Measurements from ENCODE around the gene NT5DC3.

DNA sequence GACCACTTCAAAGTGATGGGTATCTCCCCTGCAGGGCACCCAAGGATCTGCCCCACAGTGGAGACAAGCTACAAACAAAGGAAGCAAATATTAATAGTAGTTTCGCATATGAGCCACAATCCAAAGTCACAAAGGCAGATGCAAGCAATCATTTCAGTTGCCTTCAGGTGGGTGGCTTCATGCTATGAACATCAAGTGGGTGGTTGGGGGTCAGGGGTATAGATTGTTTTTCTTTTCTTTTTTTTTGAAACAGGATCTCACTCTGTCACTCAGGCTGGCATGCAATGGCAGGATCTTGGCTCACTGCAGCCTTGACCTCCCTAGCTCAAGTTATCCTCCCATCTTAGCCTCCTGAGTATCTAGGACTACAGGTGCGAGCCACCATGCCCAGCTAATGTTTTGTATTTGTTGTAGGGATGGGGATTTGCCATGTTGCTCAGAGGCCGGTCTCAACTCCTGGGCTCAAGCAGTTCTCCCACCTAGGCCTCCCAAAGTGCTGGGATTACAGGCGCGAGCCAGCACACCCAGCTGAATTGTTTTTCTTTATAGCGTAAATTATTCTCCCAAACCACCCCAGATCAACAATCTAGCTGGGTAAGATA lies 13.4 kb upstream of the NT5DC3 start:
- TF ChIP-seq, protein P1, sequence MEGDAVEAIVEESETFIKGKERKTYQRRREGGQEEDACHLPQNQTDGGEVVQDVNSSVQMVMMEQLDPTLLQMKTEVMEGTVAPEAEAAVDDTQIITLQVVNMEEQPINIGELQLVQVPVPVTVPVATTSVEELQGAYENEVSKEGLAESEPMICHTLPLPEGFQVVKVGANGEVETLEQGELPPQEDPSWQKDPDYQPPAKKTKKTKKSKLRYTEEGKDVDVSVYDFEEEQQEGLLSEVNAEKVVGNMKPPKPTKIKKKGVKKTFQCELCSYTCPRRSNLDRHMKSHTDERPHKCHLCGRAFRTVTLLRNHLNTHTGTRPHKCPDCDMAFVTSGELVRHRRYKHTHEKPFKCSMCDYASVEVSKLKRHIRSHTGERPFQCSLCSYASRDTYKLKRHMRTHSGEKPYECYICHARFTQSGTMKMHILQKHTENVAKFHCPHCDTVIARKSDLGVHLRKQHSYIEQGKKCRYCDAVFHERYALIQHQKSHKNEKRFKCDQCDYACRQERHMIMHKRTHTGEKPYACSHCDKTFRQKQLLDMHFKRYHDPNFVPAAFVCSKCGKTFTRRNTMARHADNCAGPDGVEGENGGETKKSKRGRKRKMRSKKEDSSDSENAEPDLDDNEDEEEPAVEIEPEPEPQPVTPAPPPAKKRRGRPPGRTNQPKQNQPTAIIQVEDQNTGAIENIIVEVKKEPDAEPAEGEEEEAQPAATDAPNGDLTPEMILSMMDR (IDR thresholded peaks at IDR 0.05) = no peak
- TF ChIP-seq POLR2A (IDR thresholded peaks at IDR 0.05) (no peak), POLR2AphosphoS5 (IDR thresholded peaks at IDR 0.05) (no peak)

Measured in breast epithelium (tissue), 3 donors.